EL (cell line): ENCODE results near the gene C4orf50.
"Not testable (repeated sequence)": the region's sequence is repeated elsewhere in the genome, so short reads cannot be mapped to it uniquely, and the experiment has no call there.

Experiments
- DNase-seq: peaks from one replicate; pipeline ENCODE4 v3.0.0-alpha.2; 2016

Gene C4orf50

DNA sequence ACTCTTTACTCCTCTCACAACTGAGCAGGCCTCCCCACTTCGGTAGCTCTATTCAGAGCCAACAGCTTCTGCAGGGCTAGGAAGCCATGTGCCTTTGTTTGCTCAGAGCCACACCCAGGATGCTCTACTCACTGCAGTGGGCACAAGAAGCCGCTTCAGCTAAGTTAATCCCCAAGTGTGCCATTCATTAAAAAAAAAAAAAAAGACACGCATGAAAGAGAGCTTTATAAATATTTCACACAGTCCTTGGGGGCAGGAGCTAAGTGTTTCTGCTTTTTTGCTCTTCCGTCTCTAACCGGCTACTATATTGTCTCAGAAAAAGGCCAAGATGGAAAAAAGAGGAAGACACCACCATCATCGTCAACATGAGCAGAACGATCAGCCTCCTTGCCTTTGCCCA is 133.4 kb downstream of the C4orf50 start:
- DNase-seq: no peak

DNA sequence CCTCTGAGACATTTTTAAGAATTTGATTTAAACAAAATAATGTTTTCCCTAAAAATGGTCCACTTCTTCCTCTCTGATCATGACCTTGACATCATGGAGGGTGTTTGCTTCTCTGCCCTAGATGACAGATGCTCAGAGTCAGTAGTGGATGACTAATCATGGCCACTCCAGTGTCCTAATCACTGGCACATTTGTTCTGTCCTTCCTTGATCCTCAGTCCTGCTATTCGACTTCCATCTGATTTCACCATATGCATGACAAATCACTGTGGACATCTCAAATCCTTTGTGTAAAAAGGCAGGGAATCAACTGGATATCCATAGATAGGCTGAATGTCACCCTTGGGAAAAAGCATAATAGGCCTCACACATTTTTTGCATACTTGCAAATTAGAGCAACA is 134.3 kb downstream of the C4orf50 start:
- DNase-seq: no peak

DNA sequence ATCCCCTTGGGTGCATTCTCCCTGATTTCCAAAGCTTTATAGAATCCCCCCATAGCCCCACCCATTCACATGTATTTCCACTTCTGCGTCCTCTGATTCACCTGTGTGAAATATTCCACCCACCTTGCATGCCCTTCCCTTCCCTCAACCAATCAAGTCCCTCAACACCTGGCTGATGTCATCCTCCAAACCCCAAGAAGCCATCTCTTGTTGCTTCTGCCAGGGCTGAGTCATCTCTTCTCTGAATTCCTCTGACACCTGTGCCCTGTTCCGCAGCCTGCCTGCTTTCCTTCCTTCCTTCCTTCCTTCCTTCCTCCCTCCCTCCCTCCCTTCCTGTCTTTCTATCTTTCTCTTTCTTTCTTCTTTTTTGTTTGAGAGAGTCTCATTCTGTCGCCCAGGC is 135.3 kb downstream of the C4orf50 start:
- no peak for DNase-seq

DNA sequence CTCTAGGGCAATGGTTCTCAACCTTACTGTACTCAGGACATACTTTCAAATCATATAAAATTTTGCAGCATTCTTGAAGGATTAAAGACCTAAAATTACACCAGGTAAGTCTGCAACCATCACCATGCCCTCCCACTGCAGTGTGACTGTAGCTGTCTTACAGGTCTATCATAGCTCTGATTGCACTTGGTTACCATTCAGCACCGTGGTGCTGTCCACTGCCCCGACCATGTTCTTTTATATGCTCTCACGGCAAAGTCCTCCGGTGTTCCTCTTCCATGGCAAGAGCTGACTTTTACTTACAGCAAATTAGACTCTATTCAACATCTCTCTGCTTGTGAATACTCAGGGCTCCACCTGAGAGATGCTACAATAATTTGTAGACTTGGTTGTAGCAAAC is 136.9 kb downstream of the C4orf50 start:
- DNase-seq: no peak

DNA sequence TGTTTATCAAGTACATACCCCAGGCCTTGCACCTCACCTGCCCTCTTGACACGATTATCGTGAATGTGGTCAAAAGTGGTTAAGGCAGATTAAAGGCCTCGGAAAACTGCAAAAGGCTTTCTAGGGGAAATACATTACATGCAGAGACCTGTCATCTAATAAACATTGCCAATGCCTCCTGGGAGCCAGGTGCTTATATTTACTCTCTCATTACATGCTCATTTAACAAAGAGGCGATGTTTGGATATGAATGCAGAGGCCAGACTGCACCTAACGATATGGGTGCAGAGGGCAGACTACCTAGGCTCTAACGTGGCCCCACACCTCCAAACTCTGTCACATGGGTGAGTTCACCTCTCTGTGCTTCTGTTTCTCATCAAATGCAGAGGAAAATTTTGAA is 139.9 kb downstream of the C4orf50 start:
- no peak for DNase-seq

DNA sequence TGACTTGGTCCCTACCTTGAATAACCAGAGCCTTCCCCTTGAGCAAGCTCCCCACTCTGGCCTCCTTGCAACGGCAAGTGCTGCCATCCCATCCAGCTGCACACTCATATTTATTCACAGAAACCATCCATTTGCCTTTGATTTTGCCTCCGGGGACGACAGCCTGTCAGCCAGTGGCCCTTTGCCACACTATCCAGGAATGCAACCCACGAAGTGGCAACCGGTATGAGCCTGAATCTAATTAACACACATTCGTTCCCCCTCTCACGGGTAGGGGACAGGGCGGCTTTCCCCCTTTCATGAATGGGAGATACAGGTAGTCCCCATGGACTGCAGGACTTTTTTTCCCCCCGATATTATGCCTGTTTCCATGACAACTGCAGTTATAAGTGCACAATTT is 140.8 kb downstream of the C4orf50 start:
- no peak for DNase-seq

DNA sequence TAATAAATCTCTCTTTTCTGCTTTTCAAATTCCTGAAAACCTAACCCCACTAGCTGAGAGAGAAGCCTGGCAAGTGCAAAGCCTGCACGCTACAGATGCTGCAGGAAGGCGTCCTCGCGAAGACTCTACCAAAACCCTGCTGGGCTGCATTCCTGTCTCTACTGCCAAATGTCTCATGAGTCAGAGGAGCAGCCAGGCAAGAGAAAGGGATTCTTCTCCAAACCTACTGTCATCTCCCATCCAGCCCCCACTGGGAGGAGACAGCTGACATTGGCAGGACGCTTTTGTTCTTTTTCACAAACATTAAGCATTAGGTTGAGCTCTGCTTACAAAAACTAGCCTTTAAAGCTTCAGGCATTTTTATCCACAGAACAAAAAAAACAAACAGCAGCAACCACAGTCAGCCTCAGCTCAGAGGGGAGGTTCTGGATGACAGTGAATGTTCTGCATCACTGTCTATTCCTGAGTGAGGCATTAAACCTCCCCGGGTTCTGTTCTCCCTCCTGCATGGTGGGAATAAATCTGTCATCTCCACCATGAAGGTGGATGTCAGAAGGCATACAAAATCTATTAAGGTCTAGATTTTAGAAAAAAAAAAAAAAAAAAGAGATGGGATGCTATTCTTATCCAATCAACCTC is 143.3 kb downstream of the C4orf50 start:
- DNase-seq: peak; percentile 12

DNA sequence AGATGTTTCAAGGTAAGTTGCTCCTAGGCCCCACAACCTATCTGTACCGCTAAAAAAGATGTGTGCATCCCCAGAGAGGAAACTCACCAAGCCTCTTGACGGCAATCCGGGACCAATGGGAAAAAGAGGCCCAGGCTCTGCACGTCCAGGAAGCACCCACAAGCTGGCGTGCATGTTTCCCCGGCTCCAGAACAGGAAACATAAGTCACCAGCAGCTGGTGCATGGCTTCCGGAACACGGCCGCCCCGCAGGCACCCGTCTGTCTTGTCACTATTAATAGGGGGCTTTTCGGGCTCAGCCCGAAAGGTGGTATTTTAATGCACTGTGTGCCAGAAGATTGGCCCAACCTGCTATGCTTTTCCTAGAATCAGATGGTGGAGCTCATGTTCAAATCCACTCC is 147.5 kb downstream of the C4orf50 start:
- no peak for DNase-seq

DNA sequence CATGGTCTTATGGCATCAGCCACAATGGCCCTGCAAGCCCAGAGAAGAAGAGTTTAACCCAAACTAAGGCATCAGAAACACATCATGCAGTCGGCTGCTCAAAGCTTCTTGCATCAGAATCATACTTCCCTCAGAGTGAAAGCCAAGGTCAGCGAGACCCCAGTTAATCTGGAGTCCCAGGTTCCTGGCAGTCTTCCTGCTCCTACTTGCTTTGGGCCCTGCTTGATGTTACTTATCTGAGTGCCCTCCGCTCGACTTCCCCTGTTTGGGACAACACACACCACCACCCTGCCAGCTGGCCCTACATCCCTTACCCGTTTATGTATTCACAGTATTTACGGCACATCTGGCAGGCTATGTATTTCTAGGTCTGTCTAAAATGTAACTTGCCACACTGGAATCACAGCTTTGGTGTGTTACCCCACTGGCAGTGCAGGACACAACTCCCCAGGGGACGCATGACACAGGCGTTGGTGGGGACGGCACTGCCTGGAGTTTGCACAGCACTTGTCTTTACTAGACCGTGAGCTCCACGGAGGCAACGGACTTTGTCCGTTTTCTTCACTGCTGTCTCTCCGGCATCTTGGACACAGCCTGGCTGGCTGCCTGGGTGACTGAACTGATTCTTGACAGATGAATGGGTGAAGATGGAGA is 148.1 kb downstream of the C4orf50 start:
- DNase-seq: no peak

DNA sequence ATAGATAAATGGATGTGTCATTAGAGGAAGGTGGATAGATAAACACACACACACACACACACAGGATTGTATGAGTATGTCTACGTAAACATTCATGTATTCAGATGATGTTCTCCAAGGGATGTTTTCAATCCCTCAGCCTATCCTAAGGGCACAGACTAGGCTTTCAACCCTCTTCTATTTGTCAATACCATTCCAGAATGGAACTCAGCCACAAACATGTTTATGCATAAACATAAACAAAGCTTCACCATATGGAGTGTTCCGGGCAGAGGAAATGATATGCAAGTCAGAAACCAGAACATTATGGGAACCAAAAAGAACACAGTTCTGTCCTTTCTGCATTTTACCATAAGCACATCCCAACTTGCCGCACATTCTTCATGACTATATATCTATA is 150.4 kb downstream of the C4orf50 start:
- no peak for DNase-seq

DNA sequence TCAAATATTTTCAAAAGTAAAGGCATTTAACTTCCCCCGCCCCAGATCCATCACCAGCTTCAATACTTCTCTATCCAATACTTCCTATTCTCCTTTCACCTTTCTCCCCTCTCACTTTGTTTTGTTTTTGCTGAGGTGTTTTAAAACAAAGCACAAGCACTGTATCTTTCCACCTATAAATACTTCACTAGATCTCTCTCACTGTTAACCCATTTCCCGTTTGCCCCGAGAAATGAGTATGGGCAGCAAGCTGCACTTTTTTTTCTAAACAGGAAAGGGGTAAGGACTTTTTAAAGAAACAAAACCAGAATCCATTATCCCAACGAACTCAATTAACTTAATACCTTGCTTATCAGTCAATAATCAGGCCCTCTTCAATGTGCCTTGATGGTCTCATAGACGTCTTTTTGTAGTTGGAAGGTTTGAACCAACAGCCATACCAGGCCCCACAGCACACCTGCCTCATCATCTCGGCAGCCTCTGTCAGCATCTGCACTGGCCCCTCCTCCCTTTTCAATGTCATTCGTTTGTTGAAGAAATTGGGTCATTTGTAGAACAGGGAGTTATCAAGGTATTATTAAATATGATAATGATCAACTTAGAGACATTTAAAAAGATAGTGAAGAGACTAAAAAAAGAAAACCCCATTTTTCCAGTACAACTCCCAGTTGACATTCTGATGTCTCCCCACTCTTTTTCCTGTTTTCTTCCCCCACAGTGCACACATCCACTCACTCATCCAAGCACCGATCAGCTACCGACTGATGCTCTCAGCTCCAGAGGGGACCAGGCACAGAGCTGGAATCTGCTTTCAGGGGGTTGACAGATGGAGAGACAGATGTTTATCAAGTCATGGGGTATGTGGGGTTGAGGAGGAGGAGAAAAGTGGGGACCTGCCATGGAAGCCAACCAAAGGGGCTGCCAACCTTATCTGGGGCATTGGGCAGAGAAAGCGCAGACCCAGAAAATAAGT is 151.1 kb downstream of the C4orf50 start:
- no peak for DNase-seq

DNA sequence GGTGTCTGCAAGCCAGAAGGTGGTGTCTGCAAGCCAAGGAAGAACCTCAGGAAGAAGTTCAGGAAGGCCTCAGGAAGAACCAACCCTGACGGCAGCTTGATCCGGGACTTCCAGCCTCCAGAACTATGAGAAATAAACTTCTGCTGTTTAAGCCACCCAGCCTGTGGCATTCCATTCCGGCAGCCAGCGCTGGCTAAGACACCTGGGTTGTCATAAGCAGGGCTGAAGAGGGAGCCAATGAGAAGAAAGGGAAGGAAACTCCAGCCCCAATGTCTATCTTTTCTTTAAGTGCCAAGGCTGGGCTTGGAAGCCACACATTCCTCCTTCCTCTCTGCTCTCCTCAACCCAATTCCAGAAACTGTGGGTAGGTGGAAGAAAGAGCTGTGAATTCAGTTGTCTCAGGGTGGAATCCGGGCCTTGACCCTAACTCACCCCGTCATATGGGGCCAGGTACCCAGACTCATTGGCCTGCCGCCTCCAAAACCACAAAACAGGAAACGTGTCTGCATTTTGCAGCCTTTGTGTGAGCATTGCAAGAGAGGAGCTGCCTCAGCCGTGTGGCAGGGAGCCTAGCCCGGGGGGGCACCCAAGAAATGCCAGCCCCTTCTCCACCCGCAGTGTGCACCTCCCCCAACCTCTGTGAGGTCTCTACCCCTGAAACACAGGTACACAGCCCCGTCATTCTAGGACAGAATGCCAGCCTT is 152.2 kb downstream of the C4orf50 start:
- DNase-seq: no peak

DNA sequence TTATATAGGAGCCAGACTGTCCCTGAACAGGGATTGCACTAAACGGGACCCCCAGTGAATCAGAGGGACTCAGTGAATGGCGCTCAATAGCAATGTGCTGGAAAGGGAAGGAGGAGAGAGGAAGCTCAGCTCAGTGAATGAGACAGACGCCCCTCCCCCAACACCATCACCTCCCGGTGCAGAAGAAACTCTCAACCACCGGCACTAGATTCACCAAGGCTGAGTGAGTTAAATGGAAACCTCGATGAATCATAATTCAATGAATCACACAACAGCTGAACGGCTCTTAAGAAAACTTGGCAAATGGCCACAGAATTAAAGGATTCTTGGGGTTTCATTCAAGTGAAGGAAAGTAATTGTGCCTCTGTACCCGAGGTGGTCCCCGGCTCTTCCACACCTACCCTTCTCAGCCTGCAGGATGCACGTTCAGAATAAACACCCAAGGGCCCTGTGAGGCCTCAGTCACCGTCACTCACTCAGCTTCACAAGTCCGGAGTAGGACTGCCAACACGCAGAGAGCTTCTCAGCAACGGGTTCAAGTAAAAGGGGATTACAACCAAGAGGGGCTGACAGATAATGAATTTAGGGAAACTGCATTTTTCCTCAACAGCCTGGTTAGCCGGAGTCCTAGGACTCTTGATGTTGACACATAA is 154.6 kb downstream of the C4orf50 start:
- DNase-seq: peak; percentile 81

DNA sequence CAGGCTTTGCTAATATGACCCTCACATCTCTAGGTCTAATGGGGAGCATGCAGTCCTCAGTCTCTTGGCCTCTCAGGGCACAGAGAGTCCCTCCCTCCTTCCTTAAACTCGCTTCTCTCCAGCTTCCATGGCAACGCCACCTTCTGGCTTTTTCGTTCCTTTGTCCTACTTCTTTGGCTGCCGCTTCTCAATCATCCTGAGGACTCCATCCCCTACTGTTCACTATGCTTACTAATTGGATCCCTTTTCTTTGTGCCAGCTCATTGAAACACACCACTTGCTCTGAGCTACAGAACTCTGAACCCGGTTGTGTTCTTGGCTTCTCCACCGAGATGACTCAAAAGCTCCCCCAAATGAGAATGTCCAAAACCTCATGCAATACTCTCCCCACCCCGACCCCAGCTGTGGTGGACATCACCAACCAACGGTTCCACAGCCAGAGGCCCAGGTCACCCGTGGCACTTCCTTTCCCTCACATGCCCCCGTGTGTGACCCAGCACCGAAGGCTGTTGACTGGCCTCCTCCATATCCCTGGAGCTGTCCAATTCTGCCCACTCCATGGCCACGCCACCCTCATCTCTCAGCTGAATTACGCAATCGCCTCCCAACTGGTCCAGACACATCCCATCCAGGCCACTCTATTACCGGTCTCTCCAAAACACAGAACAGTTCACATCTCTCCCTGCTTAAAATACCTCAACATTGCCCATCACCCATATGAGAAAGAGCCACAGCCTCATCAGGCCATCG is 160.0 kb downstream of the C4orf50 start:
- DNase-seq: no peak

DNA sequence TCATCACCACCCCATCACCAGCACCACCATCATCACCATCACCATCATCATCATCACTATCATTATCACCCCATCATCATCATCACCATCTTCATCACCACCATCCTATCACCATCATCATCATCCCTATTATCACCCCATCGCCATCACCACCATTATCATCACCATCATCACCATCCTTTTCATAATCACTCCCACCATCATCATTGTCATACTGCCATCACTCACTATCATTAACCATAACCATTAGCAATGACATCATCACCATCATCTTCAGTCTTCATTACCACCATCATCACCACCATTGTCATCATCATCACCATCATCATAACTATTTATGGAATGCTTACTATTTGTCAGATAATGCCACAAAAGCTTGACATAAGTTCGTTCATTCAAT is 161.0 kb downstream of the C4orf50 start:
- no peak for DNase-seq

DNA sequence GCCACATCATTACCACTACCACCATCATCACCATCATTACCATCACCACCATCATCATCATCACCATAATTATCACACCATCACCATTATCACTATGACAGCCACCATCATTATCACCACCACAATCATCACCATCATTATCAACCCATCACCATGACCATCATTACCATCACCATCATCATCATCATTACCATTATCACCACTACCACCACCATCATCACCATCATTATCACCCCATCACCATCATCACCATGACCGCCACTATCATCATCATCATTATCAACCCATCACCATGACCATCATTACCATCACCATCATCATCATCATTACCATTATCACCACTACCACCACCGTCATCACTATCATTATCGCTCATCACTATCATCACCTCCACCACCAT is 161.9 kb downstream of the C4orf50 start:
- DNase-seq: not testable (repeated sequence)

DNA sequence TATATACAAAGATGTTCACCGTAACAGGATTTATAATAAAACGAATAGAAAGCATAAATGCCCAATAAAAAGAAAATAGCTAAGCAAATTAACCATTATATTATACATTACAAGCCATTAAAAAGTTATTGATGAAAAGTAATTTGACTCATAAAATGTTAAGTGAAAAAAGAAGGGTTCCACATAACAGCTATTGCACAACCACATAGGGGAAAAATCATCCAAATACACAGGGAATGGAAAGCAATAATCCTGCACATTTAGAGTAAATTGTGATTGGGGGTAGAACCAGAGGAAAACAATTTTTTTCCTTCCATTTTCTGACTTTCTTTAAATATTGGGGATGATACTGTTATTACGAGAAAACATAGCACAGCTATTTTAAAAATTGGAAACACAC is 163.3 kb downstream of the C4orf50 start:
- no peak for DNase-seq

DNA sequence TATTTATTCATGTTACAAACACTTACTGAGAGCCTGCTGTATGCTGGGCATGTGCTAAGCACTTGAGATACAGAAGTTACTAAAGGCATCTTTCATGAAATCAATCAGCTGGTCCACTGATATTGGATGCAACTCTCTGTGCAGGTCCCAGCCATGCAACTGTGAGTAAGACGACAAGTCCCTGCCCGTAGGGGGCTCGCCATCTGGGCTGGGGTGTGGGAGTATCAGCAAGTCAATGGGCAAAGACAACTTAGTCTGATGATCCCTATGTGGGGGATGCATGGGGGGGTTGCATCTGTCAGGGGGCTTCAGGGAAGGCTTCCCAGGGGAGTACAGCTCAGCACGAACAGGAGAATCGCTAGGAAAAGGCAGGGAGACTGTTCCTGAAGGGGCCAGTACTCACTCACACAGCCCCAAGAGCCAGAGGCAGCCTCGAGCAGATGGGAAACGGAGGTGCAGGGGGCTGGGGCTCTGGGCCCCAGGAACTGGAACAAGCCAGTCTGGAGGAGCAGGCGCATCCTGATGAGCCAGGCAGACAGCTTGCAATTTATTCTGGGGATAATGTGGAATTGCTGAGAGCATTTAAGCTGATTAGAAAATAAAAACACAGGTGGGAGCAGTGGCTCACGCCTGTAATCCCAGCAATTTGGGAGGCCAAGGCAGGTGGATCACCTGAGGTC is 165.6 kb downstream of the C4orf50 start:
- no peak for DNase-seq

DNA sequence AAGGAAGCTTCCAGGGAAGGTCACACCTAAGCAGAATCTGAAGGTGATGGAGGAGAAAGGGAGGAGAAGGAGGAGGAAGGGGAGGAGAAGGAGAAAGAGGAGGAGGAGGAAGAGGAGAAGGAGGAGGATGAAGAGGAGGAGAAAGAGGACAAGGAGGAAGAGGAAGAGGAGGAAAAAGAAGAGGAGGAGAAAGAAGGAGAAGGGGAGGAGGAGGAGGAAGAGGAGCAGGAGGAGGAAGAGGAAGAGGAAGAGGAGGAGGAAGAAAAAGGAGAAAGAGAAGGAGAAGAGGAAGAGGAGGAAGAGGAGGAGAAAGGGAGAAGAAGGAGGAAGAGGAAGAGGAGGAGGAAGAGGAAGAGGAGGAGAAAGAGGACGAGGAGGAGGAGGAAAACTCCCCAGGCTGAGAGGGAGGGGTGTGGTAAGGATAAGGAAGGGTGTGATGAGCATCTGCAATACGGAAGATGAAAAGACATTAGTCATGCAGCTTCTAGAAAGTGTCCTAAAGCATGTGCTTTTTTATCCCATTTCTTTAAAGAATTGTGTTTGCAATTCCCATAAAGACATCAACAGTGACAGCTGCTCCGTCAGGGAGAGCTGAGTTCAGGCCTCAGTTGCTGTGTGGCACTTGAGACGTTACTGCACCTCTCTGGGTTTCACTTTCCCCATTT is 166.5 kb downstream of the C4orf50 start:
- no peak for DNase-seq
